ENCODE measurements around the gene SHOC1.

- TF ChIP-seq CTCF (IDR thresholded peaks at IDR 0.05) (no peak), POLR2AphosphoS5 (IDR thresholded peaks at IDR 0.05) (no peak), POLR2A (IDR thresholded peaks at IDR 0.05) (no peak)
Observed at GRCh38 chr9:111836311-111836710, 41.6 kb upstream of the SHOC1 start.
